WI38 (cell line): Measurements from ENCODE around the gene SHKBP1.

Experiments
- H3K4me3 ChIP-seq: 2 replicates; pipeline ENCODE4 v1.5.1; 2011; ENCODE audit warnings: low read depth, mild to moderate bottlenecking, control low read depth, low read length
- CTCF ChIP-seq: IDR thresholded peaks from 2 replicates; pipeline ENCODE4 v1.5.1; 2012; ENCODE audit warnings: low read depth, mild to moderate bottlenecking, control low read depth, low read length

The SHKBP1 gene

GRCh38 chr19:40549007-40549708 is 27.5 kb upstream of the SHKBP1 start:
- TF ChIP-seq CTCF, result no peak
- H3K4me3 ChIP-seq, result no peak overlapping the region

- no peak overlapping the region for H3K4me3 ChIP-seq
- no peak for TF ChIP-seq CTCF
Observed at GRCh38 chr19:40550951-40551350, 25.7 kb upstream of the SHKBP1 start.

- TF ChIP-seq CTCF, result no peak
- no peak overlapping the region for H3K4me3 ChIP-seq
Observed at GRCh38 chr19:40552848-40553247, 23.8 kb upstream of the SHKBP1 start.

GRCh38 chr19:40553885-40554857 is 22.5 kb upstream of the SHKBP1 start:
- H3K4me3 ChIP-seq, result no peak overlapping the region

GRCh38 chr19:40555978-40556689 is 20.5 kb upstream of the SHKBP1 start:
- H3K4me3 ChIP-seq, result no peak overlapping the region
- no peak for TF ChIP-seq CTCF

More at GRCh38 chr19:40553885-40554857, 22.5 kb upstream of the SHKBP1 start:
- TF ChIP-seq CTCF, result no peak

GRCh38 chr19:40556953-40557530 is 19.6 kb upstream of the SHKBP1 start:
- TF ChIP-seq CTCF, result no peak
- no peak overlapping the region for H3K4me3 ChIP-seq
